Stimulated activated CD8-positive, alpha-beta memory T cell treated with anti-CD3 and anti-CD28 coated beads, Interleukin-15, amount 100 ng/mL, for 24 hours (primary cell): ENCODE measurements around the gene RNF103.
A peak's percentile ranks its signal among the peaks of the same experiment; 100 is the strongest.
"Not testable (repeated sequence)": the region's sequence is repeated elsewhere in the genome, so short reads cannot be mapped to it uniquely, and the experiment has no call there.

Source experiments
- DNase-seq: peaks from one replicate; pipeline ENCODE4 v3.0.0-alpha.2; 2020; ENCODE audit warnings: low read depth

RNF103 gene, protein sequence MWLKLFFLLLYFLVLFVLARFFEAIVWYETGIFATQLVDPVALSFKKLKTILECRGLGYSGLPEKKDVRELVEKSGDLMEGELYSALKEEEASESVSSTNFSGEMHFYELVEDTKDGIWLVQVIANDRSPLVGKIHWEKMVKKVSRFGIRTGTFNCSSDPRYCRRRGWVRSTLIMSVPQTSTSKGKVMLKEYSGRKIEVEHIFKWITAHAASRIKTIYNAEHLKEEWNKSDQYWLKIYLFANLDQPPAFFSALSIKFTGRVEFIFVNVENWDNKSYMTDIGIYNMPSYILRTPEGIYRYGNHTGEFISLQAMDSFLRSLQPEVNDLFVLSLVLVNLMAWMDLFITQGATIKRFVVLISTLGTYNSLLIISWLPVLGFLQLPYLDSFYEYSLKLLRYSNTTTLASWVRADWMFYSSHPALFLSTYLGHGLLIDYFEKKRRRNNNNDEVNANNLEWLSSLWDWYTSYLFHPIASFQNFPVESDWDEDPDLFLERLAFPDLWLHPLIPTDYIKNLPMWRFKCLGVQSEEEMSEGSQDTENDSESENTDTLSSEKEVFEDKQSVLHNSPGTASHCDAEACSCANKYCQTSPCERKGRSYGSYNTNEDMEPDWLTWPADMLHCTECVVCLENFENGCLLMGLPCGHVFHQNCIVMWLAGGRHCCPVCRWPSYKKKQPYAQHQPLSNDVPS

DNA sequence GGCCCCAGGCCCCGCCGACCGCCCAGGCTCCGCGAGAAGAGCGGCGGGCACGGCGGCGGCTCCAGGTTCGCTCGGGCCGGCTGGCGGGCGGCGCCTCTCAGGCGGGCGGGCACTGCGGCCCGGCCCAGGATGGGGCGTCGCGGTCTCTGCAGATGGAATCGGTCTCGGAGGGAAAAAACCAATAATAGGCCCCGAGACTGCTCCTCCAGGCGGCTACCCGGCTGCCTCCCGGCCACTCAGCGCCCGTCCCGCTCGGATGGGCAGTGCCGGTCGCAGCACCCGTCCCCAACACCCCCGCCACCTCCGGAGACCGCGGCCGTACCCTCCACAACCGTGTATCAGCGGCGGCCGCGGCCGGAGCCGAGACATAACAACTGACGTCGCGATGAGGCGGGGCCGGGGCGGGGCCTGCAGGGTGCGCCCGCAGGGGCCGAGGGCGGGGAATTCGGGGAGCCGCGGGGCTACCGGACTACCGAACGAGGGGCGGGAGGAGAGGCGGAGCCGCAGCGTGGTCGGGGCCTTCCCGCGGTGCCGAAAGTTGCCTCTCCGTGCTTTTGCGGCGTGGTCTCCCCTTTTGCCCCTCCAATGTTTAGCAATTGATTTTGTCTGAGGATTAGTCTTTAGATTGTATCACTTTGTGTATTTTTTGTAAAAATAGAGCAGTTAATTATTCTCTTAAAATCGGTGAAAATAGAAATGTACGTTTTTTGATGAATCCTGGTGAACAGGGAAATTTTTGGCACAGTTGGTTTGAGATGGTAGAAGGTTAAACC is at the start of gene RNF103:
Gene RNF103, minus strand, starts transcription at position 372 of the 773 bp plus-strand sequence. CDS start 979 bp downstream, outside the sequence.
- peak; percentile 90 for DNase-seq

DNA sequence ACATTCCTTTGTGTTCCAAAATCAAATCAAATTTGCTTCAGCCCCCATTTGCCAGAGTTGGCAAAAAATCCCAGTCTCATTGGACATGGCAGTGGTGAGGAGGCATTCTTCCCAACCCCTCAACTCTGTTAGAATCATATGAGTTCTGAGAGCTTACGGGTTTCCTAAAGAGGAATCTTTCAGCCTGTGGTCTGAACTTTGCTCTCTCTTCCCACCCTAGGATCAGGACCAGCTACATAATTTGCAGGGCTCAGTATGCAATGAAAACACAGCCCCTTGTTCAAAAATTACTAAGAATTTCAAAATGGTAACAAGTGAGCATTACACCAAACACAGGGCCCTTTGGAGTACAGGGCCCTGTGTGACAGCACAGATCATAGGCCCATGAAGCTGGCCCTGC is 49.3 kb upstream of the RNF103 start:
- DNase-seq = no peak

- no peak for DNase-seq
Observed at GRCh38 chr2:86672027-86672545, 48.4 kb upstream of the RNF103 start.

DNA sequence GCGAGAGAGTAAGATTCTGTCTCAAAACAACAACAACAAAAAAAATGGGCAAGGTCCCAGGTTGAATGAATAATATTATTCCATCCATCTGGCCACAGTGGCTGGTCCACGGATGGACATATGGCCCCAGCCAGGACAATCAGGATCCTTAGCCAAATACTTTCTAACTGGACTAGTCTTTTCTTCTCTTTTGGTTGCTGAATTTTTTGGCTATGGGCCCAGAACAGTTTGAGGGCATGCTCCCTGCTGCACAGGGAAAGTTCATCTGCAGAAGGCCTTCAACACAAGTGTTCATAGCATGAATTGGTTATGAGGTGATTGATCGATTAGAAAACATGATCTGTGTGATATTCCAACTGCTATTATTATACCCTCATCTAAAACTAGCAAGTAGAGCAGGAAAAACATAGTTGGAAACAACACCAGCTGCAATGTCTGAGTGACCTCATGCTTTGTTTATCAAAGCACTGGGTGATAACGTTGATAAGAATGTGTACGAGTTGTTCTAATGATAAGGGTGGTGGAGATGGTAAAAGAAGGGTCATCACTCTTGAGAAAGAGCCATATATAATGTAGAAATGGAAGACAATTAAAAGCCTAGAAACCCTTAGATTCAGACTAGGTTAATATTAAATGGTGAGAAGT is 47.8 kb upstream of the RNF103 start:
- no peak for DNase-seq

- DNase-seq = not testable (repeated sequence)
Observed at GRCh38 chr2:86669323-86669722, 45.7 kb upstream of the RNF103 start.

- no peak for DNase-seq
Observed at GRCh38 chr2:86661333-86661732, 37.7 kb upstream of the RNF103 start.

DNA sequence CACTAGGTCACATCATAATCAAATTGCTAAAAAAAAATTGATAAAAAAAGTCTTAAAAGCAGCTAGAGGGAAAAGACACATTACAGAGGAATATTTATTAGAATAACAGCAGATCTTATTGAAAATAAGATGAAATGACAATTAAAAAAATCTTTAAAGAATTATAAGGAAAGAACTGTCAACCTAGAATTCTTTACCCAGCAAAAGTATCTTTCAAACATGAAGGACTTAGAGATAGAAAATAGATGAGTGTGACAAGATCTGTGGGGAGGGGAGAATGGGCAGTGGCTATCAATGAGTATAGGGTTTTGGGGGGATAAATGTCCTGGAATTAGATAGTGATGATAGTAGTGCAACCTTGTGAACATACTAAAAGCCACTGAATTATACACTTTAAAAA is 26.5 kb upstream of the RNF103 start:
- no peak for DNase-seq

DNA sequence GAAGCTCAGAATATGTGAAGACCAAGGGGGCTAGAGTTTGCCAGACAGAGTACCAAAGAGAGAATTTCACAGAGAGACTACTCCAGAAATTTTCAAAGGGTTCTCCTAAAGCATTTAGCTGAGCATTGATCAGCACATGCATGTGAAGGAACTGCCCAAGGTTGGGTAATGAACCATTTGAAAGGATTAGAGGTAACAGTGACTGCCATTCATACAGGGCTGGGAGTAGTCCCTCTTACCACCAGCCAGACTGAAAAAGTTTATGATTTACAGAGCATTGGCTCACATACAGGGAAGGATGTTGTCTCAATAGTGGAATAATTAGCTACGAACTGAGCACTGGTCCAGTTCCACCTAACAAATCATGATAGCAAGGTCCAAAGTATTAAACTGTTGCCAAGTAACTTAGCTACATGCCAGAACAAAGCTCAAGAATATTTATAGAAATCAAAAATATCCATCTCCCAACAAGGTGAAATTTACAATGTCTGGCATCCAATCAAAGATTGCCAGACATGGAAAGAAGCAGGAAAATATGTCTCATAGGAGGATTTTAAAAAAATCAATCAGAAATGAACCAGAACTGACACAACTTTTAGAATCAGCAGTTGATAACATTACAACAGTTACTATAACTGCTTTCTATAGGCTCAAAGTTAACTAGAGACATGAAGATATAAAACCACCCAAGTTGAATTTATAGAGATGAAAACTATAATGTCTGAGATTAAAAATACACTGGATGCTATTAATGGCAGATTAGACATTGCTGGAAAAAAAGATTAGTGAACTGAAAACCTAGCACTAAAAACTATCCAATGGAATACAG is 25.7 kb upstream of the RNF103 start:
- no peak for DNase-seq

DNA sequence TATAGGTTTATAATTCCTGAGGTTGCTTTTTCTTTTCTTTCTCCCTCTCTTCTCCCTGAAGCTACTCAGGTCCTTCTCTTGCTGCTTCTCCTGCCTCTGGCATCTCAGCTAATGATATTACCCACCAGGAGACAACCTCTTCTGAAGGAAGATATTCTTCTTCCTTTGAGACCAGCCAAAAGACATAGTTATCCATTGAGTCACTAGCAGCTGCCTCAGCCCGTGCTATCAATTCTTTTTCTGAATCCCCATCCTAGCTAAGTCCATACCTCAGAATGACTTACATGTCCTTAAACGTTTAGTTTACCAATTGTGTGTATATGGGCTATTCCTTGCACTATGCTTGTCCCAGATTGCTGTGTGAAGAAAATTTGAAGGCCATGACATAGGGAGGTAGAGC is 25.0 kb upstream of the RNF103 start:
- no peak for DNase-seq

GRCh38 chr2:86646865-86647264 is 23.2 kb upstream of the RNF103 start:
- no peak for DNase-seq

GRCh38 chr2:86646329-86646728 is 22.7 kb upstream of the RNF103 start:
- no peak for DNase-seq

- no peak for DNase-seq
Observed at GRCh38 chr2:86645752-86646151, 22.1 kb upstream of the RNF103 start.

DNA sequence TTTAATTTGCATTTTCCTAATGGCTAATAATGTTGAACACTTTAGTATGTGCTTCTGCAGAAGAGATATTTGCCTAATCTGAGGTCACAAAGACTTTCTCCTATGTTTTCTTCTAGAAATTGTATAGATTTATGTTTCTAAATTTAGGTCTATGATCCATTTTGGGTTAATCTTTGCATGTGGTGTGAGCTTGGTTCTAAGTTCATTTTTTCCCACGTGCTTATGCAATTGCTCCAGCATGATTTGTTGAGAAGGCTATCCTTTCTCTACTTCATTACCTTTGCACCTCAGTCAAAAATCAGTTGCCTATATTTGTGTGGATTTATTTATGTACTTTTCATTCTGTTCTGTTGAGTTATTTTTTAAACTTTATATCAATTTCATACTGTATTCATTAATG is 15.0 kb upstream of the RNF103 start:
- no peak for DNase-seq

GRCh38 chr2:86636842-86637241 is 13.2 kb upstream of the RNF103 start:
- no peak for DNase-seq

DNA sequence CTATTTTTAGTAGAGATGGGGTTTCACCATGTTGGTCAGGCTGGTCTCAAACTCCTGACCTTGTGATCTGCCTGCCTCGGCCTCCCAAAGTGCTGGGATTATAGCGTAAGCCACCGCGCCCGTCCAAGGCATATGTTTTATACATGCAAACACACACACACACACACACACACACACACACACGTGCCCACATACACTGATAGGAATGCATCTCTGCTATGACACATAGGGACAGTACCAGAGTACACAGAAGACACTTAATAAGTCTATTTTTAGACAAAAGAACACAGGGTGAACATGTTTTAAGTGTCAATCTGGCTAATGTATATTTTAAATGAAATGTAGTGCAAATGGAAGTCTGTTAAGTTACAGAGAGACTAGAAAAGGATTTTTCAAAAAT is 10.7 kb upstream of the RNF103 start:
- no peak for DNase-seq

DNA sequence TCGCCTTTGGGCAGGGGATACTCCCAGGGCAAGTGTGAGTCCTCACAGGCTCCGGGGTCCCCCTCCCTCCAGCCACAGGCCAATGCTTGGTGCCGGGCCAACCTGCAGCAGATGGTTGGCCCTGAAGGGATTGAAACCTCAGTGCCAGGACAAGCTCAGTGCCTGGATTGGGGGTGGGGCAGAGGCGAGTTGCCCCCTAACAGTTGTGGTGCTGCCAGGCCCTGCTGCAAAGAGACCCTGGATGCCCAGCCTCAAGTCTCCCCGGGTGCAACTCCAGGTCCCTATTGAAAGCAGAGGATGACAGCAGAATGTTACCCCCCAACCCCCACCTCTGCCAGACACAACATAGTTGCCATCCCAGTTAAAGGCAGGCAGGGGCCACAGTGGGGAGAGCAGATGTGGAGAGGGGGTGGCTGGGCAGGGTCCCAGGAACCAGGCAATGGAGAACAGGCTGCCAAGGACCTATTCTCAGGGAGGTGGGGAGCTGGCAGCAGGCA is 9.5 kb upstream of the RNF103 start:
- no peak for DNase-seq

GRCh38 chr2:86632672-86633071 is 9.0 kb upstream of the RNF103 start:
- no peak for DNase-seq

DNA sequence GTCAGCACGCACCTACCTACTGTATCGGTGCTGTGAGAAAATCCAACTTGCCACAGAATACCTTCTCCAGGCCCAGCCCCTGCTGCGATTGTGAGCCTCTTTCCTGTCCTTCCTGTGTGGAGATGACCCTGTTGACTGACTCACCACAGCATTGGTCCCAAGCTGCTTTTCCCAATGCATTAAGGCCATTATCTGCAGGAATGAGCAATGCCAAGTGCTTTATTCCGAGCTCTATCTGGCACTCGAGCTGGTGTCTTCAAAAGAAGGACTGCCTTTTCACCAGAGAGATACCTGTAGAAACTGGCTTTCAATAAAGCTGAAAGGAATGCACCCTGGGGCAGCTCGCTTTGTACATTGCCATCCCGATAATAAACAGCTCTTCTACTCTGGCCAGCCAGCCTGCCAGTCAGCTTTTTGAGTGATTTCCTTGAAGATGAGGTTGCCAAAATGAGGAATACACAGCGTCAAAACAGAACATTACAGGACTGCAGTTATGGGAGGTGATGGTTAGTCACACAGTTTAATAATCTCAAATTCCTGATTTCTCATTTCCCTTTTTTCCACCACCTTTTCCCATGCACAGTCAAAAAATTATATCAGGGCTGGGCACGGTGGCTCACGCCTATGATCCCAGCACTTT is 8.3 kb upstream of the RNF103 start:
- DNase-seq = no peak

DNA sequence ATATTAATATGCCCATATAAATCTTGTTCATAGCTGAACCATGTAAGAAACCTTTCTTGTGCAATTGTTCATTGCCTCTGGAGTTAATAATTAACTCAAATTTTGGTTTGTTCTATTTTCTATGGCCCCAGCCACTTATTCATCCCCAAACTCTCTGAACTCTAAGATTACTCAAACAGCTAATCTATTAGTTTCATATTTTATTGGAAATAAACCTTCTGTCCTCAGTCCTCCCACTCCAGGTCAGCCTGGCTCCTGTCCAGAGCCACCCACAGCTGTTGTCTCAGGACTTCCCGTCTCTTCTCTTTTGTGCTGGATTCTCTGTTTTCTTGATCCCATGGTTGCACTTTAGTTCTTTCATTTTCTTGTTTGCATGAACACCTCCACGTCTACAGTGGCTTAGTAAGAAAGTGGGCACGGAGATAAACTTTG is 4.4 kb upstream of the RNF103 start:
- no peak for DNase-seq

- DNase-seq = no peak
Observed at GRCh38 chr2:86627550-86627949, 3.9 kb upstream of the RNF103 start.
